Epithelial cell of proximal tubule (primary cell): ENCODE results near the gene QARS1. TPM values are rescaled to one million over a fixed set of nuclear protein-coding genes. Genes with fewer than 3 reads are reported as not detected.

Experiments
- DNase-seq: peaks from one replicate; pipeline ENCODE4 v3.0.0-alpha.2; 2011; ENCODE audit warnings: low read depth
- H3K4me3 ChIP-seq: 2 replicates; pipeline ENCODE4 v1.5.1; 2011; ENCODE audit warnings: low read depth, mild to moderate bottlenecking, low read length
- total RNA-seq: library from RNA; depleted of rRNA; stranded (reverse); fragments of >200 nt; gene quantifications from 2 replicates; pipeline ENCODE4 v1.2.3, GENCODE V29; 2015
- TF ChIP-seq, protein P1 (sequence below): conservative IDR thresholded peaks from 2 replicates; pipeline ENCODE4 v1.5.1; 2012; ENCODE audit warnings: low read depth, mild to moderate bottlenecking, low read length

The QARS1 gene
- total RNA-seq, 1 donor from 2014 or later: 306 TPM

DNA sequence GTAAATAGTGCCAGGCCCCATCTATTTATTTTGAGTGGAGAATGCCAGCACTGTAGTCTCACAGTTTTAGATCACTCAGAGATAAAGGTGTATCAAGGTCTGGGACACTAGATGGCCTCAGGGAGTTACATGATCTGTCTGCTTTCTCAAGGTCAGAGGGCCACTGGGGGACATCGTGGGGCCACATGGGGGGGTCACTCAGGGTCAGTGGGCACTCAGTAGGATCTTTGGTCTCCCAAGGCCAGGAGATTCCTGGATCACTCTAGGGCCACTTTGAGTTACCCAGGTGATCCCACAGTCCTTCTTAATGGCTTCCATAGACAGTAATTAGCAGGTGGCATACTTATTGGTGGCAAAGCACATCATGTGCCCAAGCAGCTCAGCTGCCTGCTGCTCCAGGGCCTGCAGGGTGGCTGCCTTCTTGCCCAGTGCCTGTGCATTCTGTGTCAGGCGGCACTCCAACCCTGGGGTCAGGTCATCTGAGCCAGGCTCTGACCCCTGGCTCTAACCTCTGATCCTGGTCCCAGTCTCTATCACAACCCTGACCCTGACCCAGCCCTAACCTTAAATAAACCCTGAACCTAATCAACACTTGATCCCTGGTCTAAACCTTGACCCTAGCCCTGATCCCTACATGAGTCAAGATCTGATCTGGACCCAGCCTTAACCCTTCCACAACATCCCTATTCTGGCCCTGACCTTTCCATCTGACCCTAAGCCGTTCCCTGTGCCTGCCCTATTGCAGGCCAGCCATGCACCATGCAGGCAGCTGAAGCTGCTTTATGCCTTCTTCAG is 30.1 kb upstream of the QARS1 start:
- no peak for DNase-seq
- TF ChIP-seq, protein P1, sequence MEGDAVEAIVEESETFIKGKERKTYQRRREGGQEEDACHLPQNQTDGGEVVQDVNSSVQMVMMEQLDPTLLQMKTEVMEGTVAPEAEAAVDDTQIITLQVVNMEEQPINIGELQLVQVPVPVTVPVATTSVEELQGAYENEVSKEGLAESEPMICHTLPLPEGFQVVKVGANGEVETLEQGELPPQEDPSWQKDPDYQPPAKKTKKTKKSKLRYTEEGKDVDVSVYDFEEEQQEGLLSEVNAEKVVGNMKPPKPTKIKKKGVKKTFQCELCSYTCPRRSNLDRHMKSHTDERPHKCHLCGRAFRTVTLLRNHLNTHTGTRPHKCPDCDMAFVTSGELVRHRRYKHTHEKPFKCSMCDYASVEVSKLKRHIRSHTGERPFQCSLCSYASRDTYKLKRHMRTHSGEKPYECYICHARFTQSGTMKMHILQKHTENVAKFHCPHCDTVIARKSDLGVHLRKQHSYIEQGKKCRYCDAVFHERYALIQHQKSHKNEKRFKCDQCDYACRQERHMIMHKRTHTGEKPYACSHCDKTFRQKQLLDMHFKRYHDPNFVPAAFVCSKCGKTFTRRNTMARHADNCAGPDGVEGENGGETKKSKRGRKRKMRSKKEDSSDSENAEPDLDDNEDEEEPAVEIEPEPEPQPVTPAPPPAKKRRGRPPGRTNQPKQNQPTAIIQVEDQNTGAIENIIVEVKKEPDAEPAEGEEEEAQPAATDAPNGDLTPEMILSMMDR: peak; percentile 13
- H3K4me3 ChIP-seq: no peak overlapping the region

DNA sequence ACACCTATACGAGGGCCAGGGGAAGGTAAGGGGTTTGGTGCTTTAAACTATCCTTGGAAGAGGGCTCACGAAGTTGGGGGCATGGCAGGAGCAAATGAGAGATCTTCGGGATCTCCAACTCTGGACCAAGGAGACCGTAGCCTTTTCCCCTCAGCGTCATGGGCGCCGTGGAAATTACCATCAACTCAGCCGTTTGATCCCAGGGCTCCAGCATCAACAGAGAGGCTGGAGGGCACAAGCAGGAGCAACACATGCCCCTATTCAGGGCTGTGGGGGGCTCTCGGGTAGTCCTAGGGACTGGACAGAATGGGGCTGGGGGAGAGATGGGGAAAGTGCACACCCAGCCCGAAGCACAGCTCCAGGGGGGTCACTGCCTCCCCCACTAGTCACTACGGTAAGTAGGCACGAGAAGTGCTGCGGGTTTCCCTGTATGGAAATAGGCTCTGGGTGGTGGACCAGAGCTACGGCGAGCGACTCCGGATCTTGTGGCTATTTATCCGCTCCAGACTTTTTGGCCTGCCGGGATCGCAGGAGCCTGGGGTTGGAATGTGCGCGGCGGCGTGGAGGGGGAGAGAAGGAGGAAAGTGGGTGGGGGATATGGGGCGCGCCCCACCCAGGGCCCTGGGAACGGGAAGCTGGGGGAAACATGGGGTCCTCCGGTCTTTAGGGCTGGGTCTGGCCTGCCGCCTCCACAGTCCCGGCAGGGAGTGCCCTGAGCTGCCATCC is 28.8 kb upstream of the QARS1 start:
- peak overlapping the region; percentile 81 for H3K4me3 ChIP-seq
- TF ChIP-seq, protein P1: no peak
- DNase-seq: no peak

DNA sequence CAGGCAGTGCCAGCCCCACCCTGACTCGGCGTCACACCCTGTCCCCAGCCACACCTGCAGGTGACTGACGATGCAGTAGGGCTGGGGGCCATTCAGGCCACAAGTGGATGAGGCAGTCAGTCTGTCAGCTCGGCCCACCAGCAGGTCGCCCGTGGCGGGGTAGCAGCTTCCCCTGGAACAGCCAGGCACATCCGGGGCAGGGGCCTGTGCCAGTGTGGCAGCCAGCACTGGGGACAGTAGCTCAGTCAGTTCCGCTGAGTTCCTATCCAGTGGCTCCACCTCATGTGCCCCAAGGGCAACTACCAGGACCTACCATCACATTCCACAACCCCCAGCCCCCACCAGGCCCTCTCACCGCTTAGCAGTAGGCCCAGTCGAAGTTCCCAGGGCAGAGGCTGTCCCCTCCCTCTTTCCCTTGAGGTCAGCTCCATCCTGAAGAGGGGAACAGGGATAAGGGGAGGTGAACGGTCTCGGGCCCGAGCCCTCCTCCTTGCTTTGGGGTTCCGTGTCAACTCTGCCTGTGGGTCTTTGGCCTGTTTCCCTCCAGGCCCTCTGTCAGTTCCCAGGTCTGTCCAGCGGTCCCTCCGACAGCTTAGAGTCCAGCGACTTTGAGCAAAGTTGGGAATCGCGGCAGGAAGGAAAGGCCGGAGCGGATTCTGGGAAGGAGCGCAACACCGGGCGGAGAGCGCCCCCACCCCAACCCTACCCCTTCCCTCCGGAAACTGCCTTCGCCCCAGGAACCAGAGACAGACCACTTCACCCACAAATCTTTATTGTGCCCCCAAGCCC is 28.1 kb upstream of the QARS1 start, which contains the start of gene LAMB2:
LAMB2 (minus strand) TSS at position 614 of the 789 bp plus-strand sequence; CDS start at position 431, 183 bp downstream.
- TF ChIP-seq, protein P1: peak; percentile 31
- DNase-seq: no peak
- H3K4me3 ChIP-seq: peak within 1 kb of the TSS; percentile 81

DNA sequence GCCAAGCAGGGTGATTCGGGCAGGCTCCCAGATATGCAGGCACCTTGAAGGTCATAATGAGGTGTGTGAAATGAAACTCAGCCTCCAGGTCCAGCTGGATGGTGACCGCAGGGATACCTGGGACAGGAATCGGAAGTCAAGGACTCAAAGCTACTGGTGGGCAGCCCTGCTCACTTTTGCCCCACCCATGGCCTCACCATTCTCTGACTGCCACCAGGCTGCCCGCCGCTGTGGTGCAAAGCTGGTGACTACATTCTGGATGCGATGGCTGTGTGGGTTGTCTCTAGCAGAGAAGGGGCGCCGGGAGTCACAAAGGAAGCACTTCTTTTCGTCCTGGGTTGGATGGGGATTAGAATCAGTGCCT is 27.5 kb upstream of the QARS1 start:
- H3K4me3 ChIP-seq: peak overlapping the region; percentile 81
- no peak for DNase-seq
- TF ChIP-seq, protein P1: no peak

DNA sequence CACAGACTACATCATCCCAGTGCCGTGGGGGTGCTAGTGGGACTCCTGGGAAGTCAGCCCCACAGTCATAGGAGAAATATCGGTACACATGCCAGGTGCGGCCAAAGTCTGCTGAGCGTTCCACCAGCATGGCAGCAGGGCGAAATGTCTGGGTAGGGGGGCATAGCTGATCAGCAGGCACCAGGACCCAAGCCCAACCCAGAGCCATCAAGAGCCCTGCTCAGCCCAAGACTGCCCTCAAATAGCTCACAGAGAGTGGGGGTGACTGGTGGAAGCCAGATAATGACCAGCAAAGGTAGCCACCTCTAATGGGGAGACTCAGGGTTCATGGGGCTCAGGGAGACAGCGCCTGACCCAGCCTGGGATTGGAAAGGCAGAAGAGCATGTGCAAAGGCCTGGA is 27.0 kb upstream of the QARS1 start:
- TF ChIP-seq, protein P1: no peak
- no peak for DNase-seq
- H3K4me3 ChIP-seq: peak overlapping the region; percentile 81

DNA sequence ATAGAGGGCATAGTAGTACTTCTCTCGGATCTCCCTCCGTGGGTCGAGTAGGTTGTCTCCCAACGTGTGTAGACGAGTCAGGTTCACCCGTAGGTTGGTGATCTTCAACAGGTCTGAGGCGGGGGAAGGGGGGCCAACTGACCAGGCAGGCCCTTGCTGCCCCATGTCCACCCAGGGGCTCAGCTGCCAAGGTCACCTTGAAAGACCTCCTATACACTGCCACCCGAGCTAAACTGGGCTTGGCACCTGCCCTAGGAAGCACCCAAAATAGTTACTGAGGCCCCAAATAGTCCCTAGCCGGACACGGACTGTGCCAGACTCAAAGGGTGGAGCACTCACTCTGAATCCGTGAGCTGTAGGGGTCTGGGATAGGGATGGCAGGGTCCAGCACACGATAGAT is 26.5 kb upstream of the QARS1 start:
- no peak for DNase-seq
- TF ChIP-seq, protein P1: no peak
- no peak overlapping the region for H3K4me3 ChIP-seq
